Measurements from ENCODE around the gene GPHB5.
"Not testable (repeated sequence)": the region's sequence is repeated elsewhere in the genome, so short reads cannot be mapped to it uniquely, and the experiment has no call there.

Gene GPHB5

DNA sequence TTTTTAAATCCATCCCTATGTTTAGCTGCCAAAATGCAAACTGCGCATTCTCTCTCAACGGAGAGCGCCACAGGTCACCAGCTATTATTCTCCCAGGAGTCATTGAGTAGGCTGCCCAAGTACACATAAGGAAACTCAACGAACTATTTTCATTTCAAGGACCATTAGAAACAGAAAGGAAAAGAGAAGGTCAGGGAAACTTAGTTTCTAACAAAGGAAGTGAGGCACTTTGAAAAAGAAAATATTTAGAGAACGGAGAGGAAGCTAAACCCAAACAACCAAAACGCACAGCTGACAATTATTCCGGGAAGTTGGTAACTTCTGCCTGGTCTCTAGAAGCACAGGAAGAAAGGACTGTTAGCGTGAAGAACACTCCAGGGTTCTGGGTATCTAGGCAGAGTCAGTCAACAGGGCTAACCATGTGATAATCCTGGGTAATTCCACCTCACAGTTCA, 23.5 kb downstream of the GPHB5 start:
- DNase-seq (ENCODE audit: low read depth) = no peak

DNA sequence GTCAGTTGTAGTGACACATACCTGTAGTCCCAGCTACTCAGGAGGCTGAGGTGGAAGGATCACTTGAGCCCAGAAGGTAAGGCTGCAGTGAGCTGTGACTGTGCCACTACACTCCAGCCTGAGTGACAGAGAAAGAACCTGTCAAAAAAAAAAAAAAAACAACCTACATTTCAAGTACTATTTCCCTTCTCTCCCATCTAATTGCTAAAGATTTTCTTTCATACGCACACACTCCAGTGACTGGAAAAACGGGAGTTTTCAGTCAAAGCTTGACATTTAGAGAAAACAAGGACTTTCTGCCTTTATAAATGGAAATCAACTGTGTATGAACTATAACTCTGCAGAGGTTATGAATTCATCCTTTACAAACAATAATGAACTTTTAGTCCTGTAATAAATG, 25.9 kb downstream of the GPHB5 start:
- no peak for DNase-seq (ENCODE audit: low read depth)

DNA sequence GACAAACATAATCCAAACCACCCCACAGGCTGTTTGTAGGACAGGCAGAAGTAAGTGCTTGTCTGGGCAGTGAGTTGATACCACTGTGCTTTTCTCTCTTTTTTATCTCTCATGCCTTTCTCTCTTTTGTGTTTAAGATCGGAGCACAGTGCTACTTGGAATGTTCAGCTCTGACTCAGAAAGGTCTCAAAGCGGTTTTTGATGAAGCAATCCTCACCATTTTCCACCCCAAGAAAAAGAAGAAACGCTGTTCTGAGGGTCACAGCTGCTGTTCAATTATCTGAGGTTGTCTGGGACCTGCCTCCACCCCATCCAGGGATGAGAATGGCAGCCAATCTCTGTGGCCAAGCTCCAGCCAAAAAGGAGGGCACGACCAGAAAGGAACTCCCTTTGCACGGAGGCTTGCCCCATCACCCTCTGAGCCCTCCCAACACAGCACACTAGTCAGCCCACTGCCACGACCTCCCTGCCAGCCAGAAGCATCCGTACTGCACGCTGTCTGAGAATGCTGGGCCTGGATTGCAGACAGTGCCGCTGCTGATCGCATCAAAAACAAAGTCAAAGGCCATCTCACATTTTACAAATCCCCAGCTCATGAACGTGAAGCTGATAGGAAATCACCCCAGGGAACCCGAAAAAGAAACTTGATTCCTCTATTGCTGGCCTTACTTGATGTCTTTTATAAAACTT, 27.8 kb downstream of the GPHB5 start:
- no peak for DNase-seq (ENCODE audit: low read depth)

DNA sequence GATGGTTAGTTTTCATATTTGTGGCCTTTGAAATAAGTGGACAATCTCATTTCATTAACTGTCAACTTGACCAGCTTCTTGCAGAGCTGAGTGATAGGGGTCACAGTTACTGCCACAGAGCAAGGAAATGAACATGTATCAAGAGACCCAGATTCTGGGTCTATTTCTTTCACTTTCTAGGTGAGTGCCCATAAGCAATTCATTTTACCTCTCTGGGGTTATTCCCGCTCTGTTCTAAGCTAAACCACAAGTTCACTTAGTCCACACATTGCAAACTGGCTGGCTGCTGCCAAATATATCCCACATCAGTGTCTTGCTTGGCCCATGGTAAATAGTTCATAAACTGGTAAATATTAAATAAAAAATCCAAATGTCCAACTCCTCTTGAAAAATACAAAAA, 29.9 kb downstream of the GPHB5 start:
- DNase-seq (ENCODE audit: low read depth) = no peak

DNA sequence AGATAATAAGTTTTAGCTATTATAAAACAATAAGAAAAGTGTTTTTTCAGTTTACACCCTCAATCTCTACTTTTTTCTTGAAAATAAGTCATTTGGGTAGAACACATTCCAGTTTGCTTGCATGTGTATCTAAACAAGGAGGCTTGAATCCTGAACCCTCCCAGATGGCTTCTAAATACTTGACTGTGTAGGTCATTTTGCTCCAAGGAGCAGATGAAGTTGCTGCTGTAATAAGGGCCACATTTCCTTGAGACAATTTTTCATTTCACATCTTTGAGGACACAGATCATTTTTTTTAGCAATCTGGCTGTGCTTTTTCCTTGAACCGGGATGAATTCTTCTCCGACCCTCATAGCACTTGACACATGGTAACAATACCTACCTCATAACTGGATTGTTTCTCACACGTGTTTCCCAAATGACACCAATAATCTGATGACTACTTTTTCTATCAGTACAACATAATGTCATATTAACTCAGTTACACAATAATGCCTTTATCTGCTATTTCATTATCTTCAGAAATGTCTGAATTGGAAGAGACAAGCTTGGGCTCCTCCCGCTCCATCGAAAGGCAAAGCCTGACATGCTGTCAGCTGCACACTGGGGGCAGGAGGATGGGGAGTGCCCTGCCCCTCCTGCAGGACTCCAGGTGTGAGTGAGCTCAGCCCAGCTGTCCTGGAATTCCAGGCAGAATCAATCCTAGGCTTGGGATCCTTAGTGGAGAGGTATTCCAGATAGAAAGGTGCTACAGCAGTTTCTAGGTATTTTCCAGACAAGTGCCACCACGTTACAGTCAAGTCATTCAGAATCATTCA, 30.9 kb downstream of the GPHB5 start:
- DNase-seq (ENCODE audit: low read depth) = no peak

DNA sequence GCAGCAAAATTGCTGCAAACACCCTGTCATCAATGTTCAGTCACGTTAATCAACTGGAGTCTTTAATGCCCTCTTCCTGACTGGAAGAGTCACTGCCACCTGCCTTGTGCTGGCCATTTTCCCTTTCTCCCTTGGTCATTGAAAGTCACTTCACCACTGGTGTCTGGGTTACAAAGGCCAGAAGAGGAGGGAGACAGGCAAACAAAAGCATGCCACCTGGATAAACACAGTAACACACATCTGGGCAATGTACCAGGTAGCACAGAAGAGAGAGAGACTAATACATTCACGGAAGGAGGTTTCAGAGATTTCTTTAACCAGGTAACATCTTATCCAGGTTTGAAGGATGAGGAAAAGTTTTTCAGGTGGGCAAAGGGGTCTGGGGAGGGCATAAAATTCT, 32.7 kb downstream of the GPHB5 start:
- DNase-seq (ENCODE audit: low read depth) = no peak

DNA sequence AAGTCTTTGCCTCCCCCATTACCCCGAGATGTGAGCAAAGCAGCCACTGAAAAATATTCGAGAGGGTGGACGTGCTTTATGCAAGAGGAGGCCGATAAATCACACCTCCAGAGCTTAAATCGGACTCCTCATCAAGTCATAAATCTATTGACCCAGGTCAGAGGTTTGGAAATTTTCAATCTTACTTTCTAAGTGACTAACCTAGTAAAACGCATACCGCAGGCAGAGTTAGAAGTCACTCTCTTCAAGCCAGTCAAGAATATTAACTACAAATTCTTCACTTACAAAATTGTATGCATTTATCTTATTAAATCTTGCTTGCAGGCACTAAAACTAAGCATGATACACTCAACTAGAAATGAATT, 34.9 kb downstream of the GPHB5 start:
- no peak for DNase-seq (ENCODE audit: low read depth)

DNA sequence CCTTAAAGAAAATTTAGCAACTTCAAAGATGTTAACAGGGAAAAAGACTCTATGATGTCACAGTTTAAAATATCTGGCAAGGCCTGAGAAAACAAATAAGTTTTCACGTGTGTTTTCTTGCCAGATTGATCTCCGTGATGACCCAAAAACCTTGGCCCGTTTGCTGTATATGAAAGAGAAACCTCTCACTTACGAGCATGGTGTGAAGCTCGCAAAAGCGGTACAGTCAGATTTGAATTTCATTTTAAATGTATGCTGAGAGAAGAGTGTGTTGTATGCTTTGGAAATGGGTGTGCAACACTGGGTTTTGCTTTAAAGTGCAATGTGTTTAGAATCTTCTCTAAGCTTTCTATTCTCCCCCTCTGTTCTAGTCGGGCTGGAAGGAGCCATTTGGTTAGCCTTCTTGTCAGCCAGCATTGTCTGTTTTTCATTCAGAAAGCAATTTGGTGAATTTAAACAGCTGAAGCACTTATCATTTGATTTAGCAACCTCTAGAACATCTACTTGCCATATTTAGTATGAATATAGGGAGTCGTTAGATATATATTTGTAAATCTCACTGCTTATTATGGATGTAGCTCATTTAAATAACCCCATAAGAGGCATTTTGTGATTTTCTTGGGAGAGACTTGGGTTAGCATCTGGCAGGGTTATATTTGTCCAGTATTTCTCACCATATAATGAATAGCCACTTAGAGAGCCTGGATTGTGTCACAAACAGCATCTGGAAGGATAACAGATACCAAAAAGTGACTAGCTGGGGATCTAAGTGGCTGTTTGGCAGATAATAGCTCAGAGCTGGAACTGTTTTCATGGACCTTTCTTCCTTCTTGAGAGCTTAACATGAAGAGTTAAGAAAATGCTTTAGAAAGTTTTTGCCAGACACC, 35.5 kb downstream of the GPHB5 start:
- no peak for DNase-seq (ENCODE audit: low read depth)

DNA sequence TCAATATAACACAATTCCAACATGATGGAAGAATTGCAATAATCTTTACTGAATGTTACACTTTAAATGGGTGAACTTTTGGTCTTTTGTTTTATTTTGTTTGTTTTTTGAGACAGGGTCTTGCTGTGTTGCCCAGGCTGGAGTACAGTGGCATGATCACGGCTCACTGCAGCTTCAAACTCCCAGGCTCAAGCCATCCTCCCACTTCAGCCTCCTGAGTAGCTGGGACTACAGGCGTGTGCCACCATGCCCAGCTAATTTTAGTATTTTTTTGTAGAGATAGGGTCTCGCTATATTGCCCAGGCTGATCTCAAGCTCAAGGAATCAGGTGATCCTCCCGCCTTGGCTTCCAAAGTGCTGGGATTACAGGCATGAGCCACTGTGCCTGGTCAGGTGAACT, 38.8 kb downstream of the GPHB5 start:
- not testable (repeated sequence) for DNase-seq (ENCODE audit: low read depth)

DNA sequence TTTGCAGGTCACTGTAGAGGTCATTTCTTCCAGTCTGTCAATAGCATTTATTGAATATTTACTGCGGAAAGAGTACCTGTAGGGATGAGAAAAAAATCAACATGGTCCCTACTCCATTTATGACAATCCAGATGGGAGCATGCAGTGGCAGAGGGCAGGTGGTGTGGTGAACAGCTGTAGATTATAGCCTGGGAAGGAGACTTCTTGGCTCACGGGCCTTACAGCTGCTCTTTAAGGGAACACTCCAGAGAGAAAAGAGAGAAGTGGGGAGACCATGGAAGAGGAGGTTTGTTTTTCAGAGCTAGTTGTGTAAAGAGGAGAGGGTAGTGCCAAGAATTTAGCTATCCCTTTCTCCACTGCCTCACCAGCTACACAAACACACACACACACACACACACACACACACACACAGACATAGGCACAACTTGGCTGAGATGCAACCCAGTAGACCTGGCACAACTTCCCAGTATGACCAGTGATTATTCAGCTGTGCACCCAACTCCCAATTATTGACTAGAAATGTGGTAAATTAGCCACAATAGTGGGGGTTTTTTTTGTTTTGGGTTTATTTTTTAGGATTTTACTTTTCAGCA, 41.0 kb downstream of the GPHB5 start:
- no peak for DNase-seq (ENCODE audit: low read depth)

DNA sequence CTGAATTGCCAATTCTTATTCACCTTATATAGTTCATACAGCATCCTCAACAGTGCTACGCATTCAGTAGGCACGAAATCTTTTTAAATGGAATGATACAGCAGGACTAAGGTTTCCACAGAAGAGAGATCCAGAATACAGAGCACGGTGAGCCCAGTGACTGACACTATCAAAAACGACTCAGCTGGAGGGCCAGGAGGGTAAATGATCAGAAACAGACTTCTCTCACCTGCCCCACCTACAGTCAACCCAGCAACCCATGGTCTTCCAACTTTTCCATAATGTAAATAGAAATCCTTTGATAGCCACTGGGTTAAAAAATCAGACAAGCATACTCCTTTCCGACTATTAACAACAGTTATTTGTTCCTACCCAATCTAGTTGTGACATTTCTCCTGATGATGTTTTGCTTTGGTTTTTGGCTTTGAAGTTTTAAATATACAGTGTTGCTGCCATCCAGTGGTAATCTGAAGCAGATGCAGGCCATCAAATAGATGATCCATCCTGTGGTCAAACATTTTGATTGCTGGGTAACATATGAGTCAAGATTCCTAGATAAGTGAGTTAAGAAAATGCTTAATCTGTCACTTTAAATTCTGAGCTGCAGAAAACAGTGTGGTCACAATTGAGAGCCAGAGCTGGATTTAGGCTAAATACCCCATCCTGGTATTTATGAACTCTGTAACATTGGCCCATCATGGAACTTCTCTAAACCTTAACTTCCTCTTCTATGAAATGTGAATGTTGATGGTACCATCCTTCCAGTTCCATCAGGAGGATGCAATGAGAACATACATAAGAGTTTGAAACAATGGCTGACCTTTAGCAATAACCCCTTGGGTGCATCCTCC, 42.0 kb downstream of the GPHB5 start:
- DNase-seq (ENCODE audit: low read depth) = no peak

DNA sequence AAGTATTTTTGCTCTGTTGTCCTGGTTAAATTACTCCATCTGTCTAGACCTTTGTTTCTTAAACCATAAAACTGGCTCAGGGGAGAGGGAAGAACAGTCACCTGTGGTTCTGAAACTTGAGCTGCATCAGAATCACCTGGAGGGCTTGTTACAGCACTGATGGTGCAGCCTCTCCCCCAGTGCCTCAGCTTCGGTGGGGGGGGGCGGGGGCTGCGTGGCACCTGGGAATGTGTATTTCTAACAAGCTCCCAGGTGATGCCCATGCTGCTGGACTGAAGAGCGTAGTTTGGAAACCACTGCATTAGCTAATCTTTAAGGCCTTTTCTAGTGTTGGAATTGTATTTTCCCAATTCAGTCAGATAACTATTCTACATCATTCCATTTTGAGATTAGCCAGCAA, 42.7 kb downstream of the GPHB5 start:
- DNase-seq (ENCODE audit: low read depth) = no peak

DNA sequence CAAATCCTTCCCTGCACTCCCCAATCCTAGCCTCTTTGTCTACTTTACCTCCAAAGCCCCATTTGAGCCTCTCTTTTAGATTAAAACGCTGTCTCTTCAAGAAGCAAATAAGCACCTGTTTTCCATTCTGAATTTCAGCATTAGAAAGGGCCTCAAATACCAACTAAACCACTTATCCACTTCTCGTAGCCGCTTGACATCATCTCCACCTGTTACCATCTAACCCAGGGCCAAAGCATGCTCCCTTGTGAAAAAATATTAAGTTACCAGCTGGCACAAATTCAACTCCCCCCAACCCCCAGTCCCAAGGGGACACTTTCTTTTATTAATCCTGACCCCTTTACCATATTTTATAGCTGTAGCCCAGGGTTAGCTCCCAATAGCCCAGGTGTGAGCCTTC, 43.1 kb downstream of the GPHB5 start:
- DNase-seq (ENCODE audit: low read depth) = no peak

DNA sequence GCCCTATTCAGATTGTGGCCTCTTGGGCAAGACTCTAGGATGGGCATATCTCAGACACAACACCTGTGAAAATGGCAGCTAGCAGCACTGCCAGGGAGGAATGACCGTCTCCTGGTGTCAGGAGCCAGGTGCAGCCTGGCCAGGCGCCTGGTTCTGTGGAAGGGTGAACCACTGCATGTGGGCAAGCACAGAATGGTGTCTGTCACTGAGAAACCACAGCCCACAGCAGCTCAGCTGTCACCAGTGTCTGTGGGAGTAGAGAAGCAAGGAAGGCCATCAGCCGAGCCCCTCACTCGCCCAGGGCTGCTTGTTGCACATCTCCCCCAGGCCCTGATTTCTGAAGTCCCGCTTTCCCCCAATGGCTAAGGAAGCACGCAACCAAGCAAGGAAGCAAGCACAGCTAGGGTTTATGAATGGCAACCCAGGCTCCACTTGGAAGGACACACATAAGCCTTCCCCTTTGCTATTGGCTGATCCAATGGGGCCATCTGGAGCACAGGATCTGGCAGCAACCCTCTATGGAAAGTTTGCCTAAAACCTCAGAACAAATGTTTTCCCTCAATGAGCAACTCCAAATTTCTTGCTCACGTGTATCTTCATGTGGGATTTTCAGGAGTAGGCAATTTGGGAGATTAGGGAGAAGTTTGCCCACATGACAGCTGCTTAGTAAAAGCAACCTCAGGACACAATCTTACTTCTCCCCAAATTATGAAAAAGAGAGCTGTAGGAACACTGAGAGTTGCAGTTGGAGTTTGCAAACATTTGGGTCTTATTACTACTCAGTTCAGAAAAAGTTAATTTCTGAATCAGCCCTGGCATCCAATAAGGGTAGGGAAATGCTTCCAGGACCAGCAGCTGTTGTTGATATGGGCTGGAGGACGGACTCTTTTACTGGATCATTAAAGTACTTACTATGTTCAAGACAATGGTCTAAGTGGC, 44.7 kb downstream of the GPHB5 start:
- DNase-seq (ENCODE audit: low read depth) = no peak

DNA sequence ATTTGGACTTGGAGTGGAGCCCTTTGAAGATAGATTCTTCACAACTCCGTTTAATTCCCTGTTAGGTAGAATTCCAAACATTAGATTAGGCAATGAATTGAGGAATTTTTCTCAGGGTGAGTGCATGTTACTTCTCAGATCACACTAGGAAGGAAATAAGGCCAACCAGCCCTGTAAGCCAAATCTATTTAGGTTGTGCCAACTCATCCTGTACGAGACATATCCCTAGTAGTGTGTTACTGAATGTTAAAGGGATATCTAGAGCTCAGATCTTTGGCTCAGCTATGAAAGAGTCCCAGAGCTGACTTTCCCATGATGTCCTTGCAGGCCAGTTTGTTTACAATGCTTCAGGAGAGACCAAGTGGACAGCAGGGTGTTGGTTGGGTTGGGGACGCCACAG, 45.6 kb downstream of the GPHB5 start:
- DNase-seq (ENCODE audit: low read depth) = no peak

DNA sequence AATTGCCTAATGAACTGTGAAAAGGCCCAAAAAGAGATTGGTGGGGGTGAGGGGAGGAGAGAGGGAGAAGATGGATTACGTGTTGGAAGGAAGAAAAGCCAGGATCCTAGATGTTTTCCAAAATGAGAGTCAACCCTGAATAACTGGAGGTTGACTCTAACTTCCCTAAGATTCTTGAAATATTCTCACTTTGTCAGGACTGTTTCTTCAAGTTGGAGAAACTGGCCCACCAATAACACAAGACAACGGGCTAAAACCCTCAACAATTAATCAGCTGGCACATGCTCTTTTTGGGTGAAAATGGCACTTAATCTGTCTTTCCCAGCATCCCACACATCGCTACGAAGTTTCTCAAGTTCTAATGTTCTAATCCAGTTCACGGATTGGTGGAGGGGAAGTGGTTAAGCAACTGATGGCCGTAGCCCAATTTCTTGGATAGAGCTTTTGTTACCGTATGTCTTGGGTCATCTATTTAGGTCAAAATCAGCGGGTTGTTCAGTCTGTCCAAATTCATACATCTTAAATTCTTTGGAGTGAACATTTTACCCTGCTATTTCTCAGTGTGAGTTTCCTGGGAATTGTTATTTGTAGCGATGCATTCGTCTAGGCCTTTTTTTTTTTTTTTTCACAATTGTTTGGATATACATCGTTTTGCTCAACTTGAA, 49.0 kb downstream of the GPHB5 start:
- DNase-seq (ENCODE audit: low read depth) = no peak

DNA sequence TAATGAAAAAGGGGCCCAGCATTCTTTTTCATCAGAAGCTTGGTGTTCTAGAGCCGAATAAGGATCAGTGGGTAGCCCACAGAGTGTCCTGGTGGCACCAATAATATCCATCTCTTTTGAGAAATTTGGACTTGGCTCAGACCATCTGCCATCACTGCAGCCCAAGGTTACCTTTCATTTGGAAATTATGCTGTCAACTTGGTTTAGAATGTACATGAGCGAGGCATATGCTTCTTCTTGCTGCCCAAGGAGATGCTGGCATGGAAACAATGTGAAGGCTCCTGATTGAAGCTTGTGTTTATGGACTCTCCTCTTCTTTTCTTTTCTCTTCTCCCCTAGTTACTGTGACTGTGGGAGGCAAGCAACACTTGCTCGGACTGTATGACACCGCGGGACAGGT, 50.0 kb downstream of the GPHB5 start:
- no peak for DNase-seq (ENCODE audit: low read depth)

DNA sequence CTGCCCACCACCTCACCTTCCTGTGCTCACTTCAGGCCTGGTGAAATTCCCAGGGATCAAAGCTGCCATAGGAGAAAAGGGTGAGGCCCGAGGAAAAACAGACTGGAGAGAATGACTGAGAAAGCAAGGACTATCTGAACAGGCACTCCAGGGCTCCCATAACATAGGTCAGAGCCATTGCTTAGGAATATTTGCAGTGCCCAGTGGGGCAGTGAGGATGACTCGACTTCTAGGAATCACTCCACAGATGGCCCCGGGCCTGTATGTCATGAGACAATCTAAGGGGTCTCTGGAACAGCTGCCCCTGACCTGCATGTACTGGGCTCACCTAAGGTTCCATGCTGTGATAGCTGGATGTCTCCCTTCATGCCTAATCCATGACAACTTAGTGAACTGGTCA, 51.6 kb downstream of the GPHB5 start:
- DNase-seq (ENCODE audit: low read depth) = no peak

DNA sequence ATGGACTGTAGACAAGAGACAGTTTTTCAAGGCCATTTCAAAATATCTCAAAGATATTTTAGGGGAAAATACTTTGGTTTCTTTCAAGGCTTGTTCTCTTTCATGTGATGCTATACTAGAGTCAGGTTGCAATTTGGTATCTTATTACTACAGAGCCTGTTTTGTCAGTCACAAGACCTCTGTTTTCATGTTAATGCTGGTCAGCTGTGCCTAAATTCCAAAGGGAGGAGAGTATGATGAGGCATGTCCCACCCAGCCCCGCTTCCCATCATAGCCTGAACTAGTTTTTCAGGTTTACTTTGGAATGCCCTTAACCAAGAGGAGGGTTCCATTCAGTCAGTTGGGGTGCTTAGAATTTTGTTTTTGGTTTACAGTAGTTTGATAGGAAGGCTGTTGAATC, 52.6 kb downstream of the GPHB5 start:
- no peak for DNase-seq (ENCODE audit: low read depth)

All from activated T-helper 1 cell treated with Interleukin-2 at 50 U/mL for 16 hours (primary cell).